Measurements from ENCODE around the gene NPTX2. TPM values are rescaled to one million over a fixed set of nuclear protein-coding genes. Genes with fewer than 3 reads are reported as not detected.
"Not testable (repeated sequence)": the region's sequence is repeated elsewhere in the genome, so short reads cannot be mapped to it uniquely, and the experiment has no call there.

The NPTX2 gene
- total and polyA plus RNA-seq, 11 donors: 0.21 to 32.0 (median 4.5) TPM

- TF ChIP-seq POLR2A (IDR thresholded peaks at IDR 0.05): no peak
- no peak for TF ChIP-seq CTCF (IDR thresholded peaks at IDR 0.05)
- ATAC-seq (no peak), DNase-seq (no peak)
- intact Hi-C loops (cut with DNase I): no loop called here
- Histone ChIP-seq H3K36me3 (no peaks in the 10 kb centered on the region), H3K27me3 (peaks cover 0 to 9% (median 0%) of the 10 kb centered on the region in 9 donors), H3K4me1 (no peaks in the 10 kb centered on the region), H3K9me3 (peaks cover 0 to 12% (median 4%) of the 10 kb centered on the region in 12 donors), H3K27ac (peak overlapping the region in 1 of 12 donors; percentile 62), H3K4me3 (no peak overlapping the region)
- 69 to 84% (median 81%) methylated on average over 5 of the region's 5 CpGs for WGBS, 4 donors
Observed at GRCh38 chr7:98571006-98571405, 46.1 kb upstream of the NPTX2 start.

- Histone ChIP-seq H3K36me3 (no peaks in the 10 kb centered on the region), H3K9me3 (peaks cover 0 to 22% (median 13%) of the 10 kb centered on the region in 12 donors), H3K4me3 (no peak overlapping the region), H3K27me3 (peaks cover 0 to 9% (median 0%) of the 10 kb centered on the region in 9 donors), H3K4me1 (no peaks in the 10 kb centered on the region), H3K27ac (no peak overlapping the region)
- ATAC-seq (no peak), DNase-seq (no peak)
- 68 to 72% (median 71%) methylated on average over 6 of the region's 6 CpGs for WGBS, 4 donors
- intact Hi-C loops (cut with DNase I): no loop called here
- TF ChIP-seq POLR2A (IDR thresholded peaks at IDR 0.05) (no peak), CTCF (IDR thresholded peaks at IDR 0.05) (no peak)
Observed at GRCh38 chr7:98571986-98572385, 45.1 kb upstream of the NPTX2 start.

- DNase-seq; intact Hi-C loops (cut with DNase I); H3K4me3 ChIP-seq; H3K27ac ChIP-seq; H3K4me1 ChIP-seq; H3K27me3 ChIP-seq; H3K36me3 ChIP-seq; ATAC-seq: not testable (repeated sequence)
- 88 to 93% (median 91%) methylated on average over 9 of the region's 9 CpGs for WGBS, 4 donors
- H3K9me3 ChIP-seq: peaks cover 0 to 26% (median 14%) of the 10 kb centered on the region in 12 donors
Observed at GRCh38 chr7:98572716-98573115, 44.4 kb upstream of the NPTX2 start.

GRCh38 chr7:98573816-98574215 lies 43.3 kb upstream of the NPTX2 start:
- no peak for TF ChIP-seq POLR2A (IDR thresholded peaks at IDR 0.05)
- no peak for TF ChIP-seq CTCF (IDR thresholded peaks at IDR 0.05)
- intact Hi-C loops (cut with DNase I): no loop called here
- no peaks in the 10 kb centered on the region for H3K36me3 ChIP-seq
- H3K4me1 ChIP-seq: no peaks in the 10 kb centered on the region
- WGBS, 4 donors: 83 to 88% (median 88%) methylated on average over 6 of the region's 6 CpGs
- ATAC-seq (no peak), DNase-seq (no peak)
- H3K27ac ChIP-seq: no peak overlapping the region
- peaks cover 0 to 26% (median 14%) of the 10 kb centered on the region in 12 donors for H3K9me3 ChIP-seq
- H3K27me3 ChIP-seq: no peaks in the 10 kb centered on the region
- no peak overlapping the region for H3K4me3 ChIP-seq

- Histone ChIP-seq H3K27ac (no peak overlapping the region), H3K27me3 (no peaks in the 10 kb centered on the region), H3K9me3 (peaks cover 0 to 26% (median 14%) of the 10 kb centered on the region in 12 donors), H3K4me1 (no peaks in the 10 kb centered on the region), H3K4me3 (no peak overlapping the region), H3K36me3 (no peaks in the 10 kb centered on the region)
- 33 to 49% (median 44%) methylated on average over 2 of the region's 2 CpGs for WGBS, 4 donors
- intact Hi-C loops (cut with DNase I): no loop called here
- ATAC-seq (no peak), DNase-seq (no peak)
- TF ChIP-seq CTCF (IDR thresholded peaks at IDR 0.05) (no peak), POLR2A (IDR thresholded peaks at IDR 0.05) (no peak)
Observed at GRCh38 chr7:98575878-98576277, 41.2 kb upstream of the NPTX2 start.

Data from heart left ventricle (tissue), 16 donors.